Activated naive CD8-positive, alpha-beta T cell treated with anti-CD3 and anti-CD28 coated beads for 36 hours (primary cell): ENCODE results near the gene ZFTA. TPM values are rescaled to one million over a fixed set of nuclear protein-coding genes. Genes with fewer than 3 reads are reported as not detected.

Experiments
- DNase-seq: peaks from one replicate; pipeline ENCODE4 v3.0.0; 2021
- H3K27ac Mint-ChIP-seq: one replicate; pipeline ENCODE4 v1.8.0; 2022; ENCODE audit warnings: mild to moderate bottlenecking, moderate library complexity, mixed read lengths
- H3K27me3 Mint-ChIP-seq: one replicate; pipeline ENCODE4 v1.8.0; 2022; ENCODE audit warnings: mild to moderate bottlenecking, mixed read lengths
- H3K36me3 Mint-ChIP-seq: one replicate; pipeline ENCODE4 v1.8.0; 2021; ENCODE audit warnings: mild to moderate bottlenecking, mixed read lengths
- H3K4me1 Mint-ChIP-seq: one replicate; pipeline ENCODE4 v1.8.0; 2021; ENCODE audit warnings: mixed read lengths
- H3K4me3 Mint-ChIP-seq: one replicate; pipeline ENCODE4 v1.8.0; 2022; ENCODE audit warnings: mild to moderate bottlenecking, moderate library complexity, mixed read lengths
- H3K9me3 Mint-ChIP-seq: one replicate; pipeline ENCODE4 v1.8.0; 2022; ENCODE audit warnings: mixed read lengths
- total RNA-seq, 2 experiments: library from RNA; stranded (reverse); gene quantifications; one replicate each; pipeline ENCODE4 v1.2.3, GENCODE V29; 2021

The ZFTA gene
- total RNA-seq, 2 experiments from 2014 or later = 4.7 to 6.2 TPM

DNA sequence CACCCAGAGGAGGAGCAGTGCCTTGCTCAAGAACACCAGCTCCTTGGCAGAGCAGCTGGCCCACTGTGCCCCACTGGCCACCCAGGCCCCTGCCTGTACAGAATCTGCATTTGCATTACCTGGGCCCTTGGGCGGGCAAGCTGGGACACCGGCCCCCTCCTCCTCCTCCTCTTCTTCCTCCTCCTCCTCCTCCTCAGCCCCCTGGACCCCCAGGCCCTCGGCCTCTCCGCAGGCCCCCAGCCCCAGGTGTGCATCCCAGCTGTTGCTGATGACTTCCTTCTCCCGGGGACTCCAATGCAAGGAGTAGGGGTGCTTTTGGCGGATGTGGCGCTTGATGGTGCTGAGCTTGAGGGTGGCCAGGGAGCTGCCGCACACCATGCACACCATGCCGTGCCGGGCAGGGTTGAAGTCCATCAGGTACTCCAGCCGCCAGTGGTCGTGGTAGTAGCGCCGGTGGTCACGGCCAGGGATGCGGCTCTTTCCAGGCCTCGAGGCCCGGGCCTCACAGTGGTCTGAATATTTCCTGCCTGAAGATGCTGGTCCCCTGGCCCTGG, 2.8 kb downstream of the ZFTA start:
- no peaks in the 10 kb centered on the region for H3K9me3 Mint-ChIP-seq
- no peaks in the 10 kb centered on the region for H3K36me3 Mint-ChIP-seq
- peaks cover 17% of the 10 kb centered on the region for H3K4me1 Mint-ChIP-seq
- H3K27ac Mint-ChIP-seq = no peak overlapping the region
- H3K27me3 Mint-ChIP-seq = peaks cover 6% of the 10 kb centered on the region
- DNase-seq = no peak
- no peak overlapping the region for H3K4me3 Mint-ChIP-seq

GRCh38 chr11:63764679-63765647, 3.6 kb downstream of the ZFTA start:
- no peaks in the 10 kb centered on the region for H3K36me3 Mint-ChIP-seq

GRCh38 chr11:63764340-63764678, 4.3 kb downstream of the ZFTA start:
- H3K36me3 Mint-ChIP-seq = no peaks in the 10 kb centered on the region
- H3K9me3 Mint-ChIP-seq = no peaks in the 10 kb centered on the region
- no peaks in the 10 kb centered on the region for H3K27me3 Mint-ChIP-seq
- H3K4me3 Mint-ChIP-seq = no peak overlapping the region
- peaks cover 9% of the 10 kb centered on the region for H3K4me1 Mint-ChIP-seq
- H3K27ac Mint-ChIP-seq = no peak overlapping the region
- no peak for DNase-seq

More at GRCh38 chr11:63764679-63765647, 3.6 kb downstream of the ZFTA start:
- H3K27ac Mint-ChIP-seq = no peak overlapping the region
- no peaks in the 10 kb centered on the region for H3K9me3 Mint-ChIP-seq
- peaks cover 10% of the 10 kb centered on the region for H3K4me1 Mint-ChIP-seq
- peaks cover under 1% of the 10 kb centered on the region for H3K27me3 Mint-ChIP-seq
- H3K4me3 Mint-ChIP-seq = no peak overlapping the region
- DNase-seq = no peak

- no peaks in the 10 kb centered on the region for H3K27me3 Mint-ChIP-seq
- no peaks in the 10 kb centered on the region for H3K36me3 Mint-ChIP-seq
- H3K9me3 Mint-ChIP-seq = no peaks in the 10 kb centered on the region
- DNase-seq = no peak
- H3K27ac Mint-ChIP-seq = no peak overlapping the region
- H3K4me1 Mint-ChIP-seq = peaks cover 9% of the 10 kb centered on the region
- H3K4me3 Mint-ChIP-seq = no peak overlapping the region
Measured at GRCh38 chr11:63763496-63764339, 4.9 kb downstream of the ZFTA start.

DNA sequence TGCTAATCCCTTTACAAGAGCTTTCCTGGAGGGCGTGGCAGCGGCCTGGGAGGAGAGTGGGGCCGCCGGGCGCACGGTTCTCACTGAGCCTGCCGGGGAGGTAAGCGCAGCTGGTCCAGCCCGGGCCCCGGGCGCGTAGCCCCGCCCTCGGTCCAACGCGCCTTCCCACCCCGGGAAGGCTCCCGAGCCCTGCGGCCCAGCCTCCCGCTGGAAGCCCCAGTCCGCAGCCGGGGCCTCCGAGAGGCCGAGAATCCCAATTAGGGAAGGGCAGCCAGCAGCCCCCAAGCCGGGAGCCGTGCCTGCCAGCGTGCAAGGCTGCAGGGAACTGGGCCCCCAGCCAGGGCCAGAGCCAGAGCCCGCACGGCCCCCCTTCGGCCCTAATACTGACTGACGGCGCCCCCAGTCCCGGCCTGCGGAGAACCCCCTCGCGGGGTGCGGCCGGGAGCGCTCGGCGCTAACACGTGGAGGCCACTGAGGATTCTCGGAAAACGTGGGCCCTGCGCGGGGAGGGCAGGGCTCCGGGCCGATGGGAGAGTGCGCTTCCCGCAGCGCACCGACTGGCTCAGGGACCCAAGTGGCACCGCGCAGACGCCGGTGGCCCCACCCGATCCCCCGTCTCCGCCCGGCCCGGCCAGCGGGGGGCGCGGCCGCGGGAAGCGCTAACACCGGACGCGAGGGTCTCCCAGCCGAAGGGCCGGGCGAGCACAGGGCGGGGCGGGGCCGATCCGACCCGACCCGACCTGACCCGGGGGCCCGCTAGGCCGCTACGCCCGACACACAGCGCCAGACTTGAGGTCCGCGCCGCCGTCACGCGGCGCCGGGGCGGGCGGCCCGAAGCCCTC, 5.7 kb downstream of the ZFTA start:
- Mint-ChIP-seq H3K4me3 (no peak overlapping the region), H3K27me3 (no peaks in the 10 kb centered on the region), H3K36me3 (no peaks in the 10 kb centered on the region), H3K27ac (no peak overlapping the region), H3K9me3 (no peaks in the 10 kb centered on the region), H3K4me1 (peaks cover 9% of the 10 kb centered on the region)
- DNase-seq = no peak

GRCh38 chr11:63761931-63762653, 6.5 kb downstream of the ZFTA start:
- Mint-ChIP-seq H3K9me3 (no peaks in the 10 kb centered on the region), H3K27ac (no peak overlapping the region)

GRCh38 chr11:63761188-63761587, 7.4 kb downstream of the ZFTA start:
- Mint-ChIP-seq H3K4me3 (no peak overlapping the region), H3K4me1 (no peaks in the 10 kb centered on the region), H3K27ac (no peak overlapping the region), H3K36me3 (no peaks in the 10 kb centered on the region), H3K27me3 (no peaks in the 10 kb centered on the region), H3K9me3 (no peaks in the 10 kb centered on the region)
- DNase-seq = no peak

More at GRCh38 chr11:63761931-63762653, 6.5 kb downstream of the ZFTA start:
- Mint-ChIP-seq H3K36me3 (no peaks in the 10 kb centered on the region), H3K27me3 (no peaks in the 10 kb centered on the region), H3K4me1 (peaks cover 2% of the 10 kb centered on the region), H3K4me3 (no peak overlapping the region)
- no peak for DNase-seq

- Mint-ChIP-seq H3K27ac (no peak overlapping the region), H3K36me3 (no peaks in the 10 kb centered on the region), H3K4me3 (no peak overlapping the region), H3K9me3 (no peaks in the 10 kb centered on the region), H3K27me3 (no peaks in the 10 kb centered on the region), H3K4me1 (no peaks in the 10 kb centered on the region)
- DNase-seq = no peak
Measured at GRCh38 chr11:63760487-63761079, 8.0 kb downstream of the ZFTA start.

- H3K36me3 Mint-ChIP-seq = no peaks in the 10 kb centered on the region
- no peaks in the 10 kb centered on the region for H3K9me3 Mint-ChIP-seq
- no peaks in the 10 kb centered on the region for H3K4me1 Mint-ChIP-seq
- H3K4me3 Mint-ChIP-seq = no peak overlapping the region
- H3K27ac Mint-ChIP-seq = no peak overlapping the region
- DNase-seq = no peak
- H3K27me3 Mint-ChIP-seq = no peaks in the 10 kb centered on the region
Measured at GRCh38 chr11:63756919-63757761, 11.4 kb downstream of the ZFTA start.

- no peaks in the 10 kb centered on the region for H3K9me3 Mint-ChIP-seq
Measured at GRCh38 chr11:63749624-63750023, 19.0 kb downstream of the ZFTA start.

DNA sequence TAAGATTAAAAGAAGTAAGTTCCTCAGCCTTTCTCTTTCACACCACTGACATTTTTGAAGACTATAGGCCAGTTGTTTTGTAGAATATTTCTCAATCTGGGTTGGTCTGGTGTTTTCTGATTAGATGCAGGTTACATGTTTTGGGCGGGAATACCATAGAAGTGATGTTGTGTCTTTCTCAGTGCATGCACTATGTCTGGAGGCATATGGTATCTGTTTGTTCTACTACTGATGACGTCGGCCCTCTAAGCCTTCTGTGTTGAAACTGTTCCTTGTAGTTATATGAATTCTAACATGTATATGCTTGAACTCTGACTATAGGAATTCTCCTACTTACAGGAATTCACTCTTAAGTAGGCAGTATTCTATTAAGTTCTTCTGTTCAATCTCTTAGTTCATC, 21.6 kb downstream of the ZFTA start:
- no peaks in the 10 kb centered on the region for H3K9me3 Mint-ChIP-seq
- no peak overlapping the region for H3K27ac Mint-ChIP-seq
- H3K36me3 Mint-ChIP-seq = no peaks in the 10 kb centered on the region
- H3K4me3 Mint-ChIP-seq = no peak overlapping the region
- no peaks in the 10 kb centered on the region for H3K4me1 Mint-ChIP-seq
- DNase-seq = no peak
- H3K27me3 Mint-ChIP-seq = no peaks in the 10 kb centered on the region

More at GRCh38 chr11:63749624-63750023, 19.0 kb downstream of the ZFTA start:
- Mint-ChIP-seq H3K27me3 (no peaks in the 10 kb centered on the region), H3K4me1 (no peaks in the 10 kb centered on the region), H3K27ac (no peak overlapping the region), H3K36me3 (no peaks in the 10 kb centered on the region), H3K4me3 (no peak overlapping the region)
- no peak for DNase-seq

DNA sequence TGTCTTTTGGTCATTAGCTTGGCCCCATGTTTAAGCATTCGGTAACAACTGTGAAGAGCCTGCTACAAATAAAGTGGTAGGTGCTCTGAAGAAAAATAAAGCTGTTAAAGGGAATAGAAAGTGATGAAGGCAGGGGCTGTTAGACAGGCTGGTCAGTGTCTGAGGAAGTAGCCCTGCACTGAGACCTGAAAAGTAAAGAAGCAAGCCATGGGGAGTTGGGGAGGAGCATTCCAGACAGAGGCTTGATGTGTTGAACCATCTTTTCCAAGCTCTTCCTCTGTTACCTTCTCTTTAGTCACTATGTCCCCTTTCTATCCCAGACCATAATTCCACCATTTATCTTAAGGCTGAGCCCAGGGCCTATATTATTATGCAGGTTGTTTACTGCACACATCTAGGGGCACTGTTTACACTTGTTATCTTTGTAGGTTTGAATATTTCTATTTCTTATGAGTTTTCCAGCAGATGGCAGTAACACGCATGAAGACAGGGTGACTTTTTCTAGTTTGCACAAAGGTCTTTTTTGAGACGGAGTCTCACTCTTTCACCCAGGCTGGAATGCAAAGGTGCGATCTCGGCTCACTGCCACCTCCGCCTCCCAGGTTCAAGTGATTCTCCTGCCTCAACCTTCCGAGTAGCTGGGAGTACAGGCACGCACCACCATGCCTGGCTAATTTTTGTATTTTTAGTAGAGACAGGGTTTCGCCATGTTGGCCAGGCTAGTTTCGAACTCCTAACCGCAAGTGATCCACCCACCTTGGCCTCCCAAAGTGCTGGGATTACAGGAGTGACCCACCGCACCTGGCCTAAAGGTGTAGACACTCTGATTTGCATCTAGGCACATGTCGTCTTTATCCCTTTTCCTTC, 23.0 kb downstream of the ZFTA start:
- H3K9me3 Mint-ChIP-seq = no peaks in the 10 kb centered on the region
- no peak overlapping the region for H3K27ac Mint-ChIP-seq
- no peaks in the 10 kb centered on the region for H3K36me3 Mint-ChIP-seq
- H3K4me1 Mint-ChIP-seq = no peaks in the 10 kb centered on the region
- no peak for DNase-seq
- no peaks in the 10 kb centered on the region for H3K27me3 Mint-ChIP-seq
- no peak overlapping the region for H3K4me3 Mint-ChIP-seq
